Mucosa of descending colon (tissue), 3 donors: ENCODE data around the gene CSF3R. TPM values are rescaled to one million over a fixed set of nuclear protein-coding genes. Genes with fewer than 3 reads are reported as not detected.

ENCODE experiments used
- ATAC-seq: fragments of 200-7000 bp; cut with Tn5 transposase; one replicate; pipeline ENCODE4 v1.9.1; 2020; ENCODE audit warnings: mild to moderate bottlenecking, moderate library complexity
- DNase-seq, 3 donors: peaks; one replicate each; pipeline ENCODE4 v3.0.0-alpha.2; 2020
- H3K36me3 ChIP-seq: fragments of 200-600 bp; one replicate; pipeline ENCODE4 v1.8.0; 2021; ENCODE audit warnings: low read depth, mild to moderate bottlenecking
- H3K4me1 ChIP-seq: fragments of 200-600 bp; one replicate; pipeline ENCODE4 v1.8.0; 2021; ENCODE audit warnings: low read depth, mild to moderate bottlenecking
- H3K4me3 ChIP-seq: fragments of 200-600 bp; one replicate; pipeline ENCODE4 v1.8.0; 2021; ENCODE audit warnings: mild to moderate bottlenecking
- H3K9me3 ChIP-seq: fragments of 200-600 bp; one replicate; pipeline ENCODE4 v1.8.0; 2021; ENCODE audit warnings: mild to moderate bottlenecking
- CTCF ChIP-seq: fragments of 200-600 bp; IDR thresholded peaks from one replicate; pipeline ENCODE4 v1.8.0; 2022; ENCODE audit warnings: antibody characterized with exemption, mild to moderate bottlenecking
- intact Hi-C, 2 donors: fragments of 100-400 bp; cut with DNase I in 1 of 2; cut with micrococcal nuclease in 1 of 2; formaldehyde crosslinking; loops; one replicate each; pipeline versions ENCODE4 v1.11.0 to v1.11.1; 2022; cut with DNase I, micrococcal nuclease
- total RNA-seq, 3 donors: library from RNA; stranded (reverse); fragmentation: NEBNext Ultra II Directional in 2 of 3; extraction: Animal tissue kit (Norgen Biotek cat#: 25700) in 2 of 3; gene quantifications; one replicate each; pipeline versions ENCODE4 v1.2.1 to v1.2.4, GENCODE V29; 2021 to 2023
- donor health status: DM: no; HTN: no; CAD: no; lungs with moderate emphysema.
- donor health status: DM: no; HTN: no; CAD: no.
- donor health status: DM: no; HTN: yes; CAD: no.

Gene CSF3R
- total RNA-seq, 3 donors from 2014 or later, result 1.4 to 7.7 (median 4.7) TPM

GRCh38 chr1:36522461-36523229 is 39.9 kb upstream of the CSF3R start:
- H3K4me3 ChIP-seq, result no peak overlapping the region
- no peaks in the 10 kb centered on the region for H3K9me3 ChIP-seq
- no peaks in the 10 kb centered on the region for H3K4me1 ChIP-seq
- intact Hi-C loops, result no loop called here
- no peak for DNase-seq
- no peak for TF ChIP-seq CTCF
- no peaks in the 10 kb centered on the region for H3K36me3 ChIP-seq
- ATAC-seq, result no peak

GRCh38 chr1:36522021-36522420 is 39.3 kb upstream of the CSF3R start:
- Histone ChIP-seq H3K4me3 (no peak overlapping the region), H3K9me3 (no peaks in the 10 kb centered on the region), H3K36me3 (no peaks in the 10 kb centered on the region), H3K4me1 (no peaks in the 10 kb centered on the region)
- DNase-seq (no peak), ATAC-seq (no peak)
- intact Hi-C loops, result no loop called here
- TF ChIP-seq CTCF, result no peak

GRCh38 chr1:36520771-36521420 is 38.2 kb upstream of the CSF3R start:
- H3K4me1 ChIP-seq, result no peaks in the 10 kb centered on the region
- DNase-seq, result no peak
- no peak overlapping the region for H3K4me3 ChIP-seq
- intact Hi-C loops, result no loop called here
- no peak for TF ChIP-seq CTCF
- no peaks in the 10 kb centered on the region for H3K9me3 ChIP-seq
- H3K36me3 ChIP-seq, result no peaks in the 10 kb centered on the region
- no peak for ATAC-seq

GRCh38 chr1:36520056-36520455 is 37.3 kb upstream of the CSF3R start:
- ATAC-seq, result no peak
- no peak for DNase-seq
- Histone ChIP-seq H3K36me3 (no peaks in the 10 kb centered on the region), H3K4me1 (no peaks in the 10 kb centered on the region), H3K4me3 (no peak overlapping the region), H3K9me3 (no peaks in the 10 kb centered on the region)
- intact Hi-C loops, result no loop called here
- TF ChIP-seq CTCF, result no peak

GRCh38 chr1:36517011-36517771 is 34.5 kb upstream of the CSF3R start:
- no peaks in the 10 kb centered on the region for H3K4me1 ChIP-seq
- H3K36me3 ChIP-seq, result no peaks in the 10 kb centered on the region
- ATAC-seq (no peak), DNase-seq (no peak)
- no peaks in the 10 kb centered on the region for H3K9me3 ChIP-seq
- no peak overlapping the region for H3K4me3 ChIP-seq
- intact Hi-C loops, result no loop called here
- no peak for TF ChIP-seq CTCF
